Measurements from ENCODE around the gene ATF1. TPM values are rescaled to one million over a fixed set of nuclear protein-coding genes. Genes with fewer than 3 reads are reported as not detected.

The ATF1 gene
- total and polyA plus RNA-seq, 10 of the 15 experiments (the other 5 are each of a cell fraction or from before 2014, with no cell fraction given): 15.4 to 92.0 (median 33.6) TPM

- TF ChIP-seq ZNF207 (IDR thresholded peaks at IDR 0.05; ENCODE audit: borderline replicate concordance) (no peak), NFXL1 (IDR thresholded peaks at IDR 0.05; ENCODE audit: borderline replicate concordance) (no peak), BCLAF1 (IDR thresholded peaks at IDR 0.05) (no peak), CEBPZ (IDR thresholded peaks at IDR 0.05; ENCODE audit: low read depth, low read length) (no peak), RAD51 (IDR thresholded peaks at IDR 0.05) (no peak), NRF1 (conservative IDR thresholded peaks at IDR 0.05; ENCODE audit: low read depth, low read length) (no peak), CTCF (IDR thresholded peaks at IDR 0.05 in 2 of 3, conservative IDR thresholded peaks at IDR 0.05 in 1 of 3; ENCODE audit: control insufficient read depth in 2 of 3, extremely low read depth in 1 of 3, insufficient read depth in 1 of 3, low read depth in 3 of 3, low read length in 3 of 3) (no peak; a peak in 1 of 6 replicates), CHD2 (IDR thresholded peaks at IDR 0.05; ENCODE audit: borderline replicate concordance, low read depth, low read length) (peak; percentile 48; the same call in 1 of the 2 replicates), ZNF274 (IDR thresholded peaks at IDR 0.05; ENCODE audit: insufficient read depth, insufficient read length) (no peak), PBX3 (IDR thresholded peaks at IDR 0.05; ENCODE audit: insufficient replicate concordance, low read depth, low read length) (no peak), GATAD2B (conservative IDR thresholded peaks at IDR 0.05; ENCODE audit: low read depth) (0 out of 2 replicates have a peak, but pooled peaks have one; percentile 57), ZNF687 (IDR thresholded peaks at IDR 0.05) (no peak), SMARCA5 (IDR thresholded peaks at IDR 0.05) (no peak; the same call in 1 of the 2 replicates), TCF3 (IDR thresholded peaks at IDR 0.05; ENCODE audit: borderline replicate concordance, insufficient read depth, low read depth, low read length) (0 out of 2 replicates have a peak, but pooled peaks have one; percentile 57)
Observed at GRCh38 chr12:50764286-50765094, 589 bp downstream of the ATF1 start (continued).

All from GM12878 (cell line).